Measurements from ENCODE around the gene BICDL2.
A peak's percentile ranks its signal among the peaks of the same experiment; 100 is the strongest.

BICDL2 gene

GRCh38 chr16:3049921-3050481 lies 13.3 kb upstream of the BICDL2 start:
- DNase-seq (ENCODE audit: low read depth in 1 of 2, low spot score in 1 of 2): no peak

- DNase-seq (ENCODE audit: low read depth in 1 of 2, low spot score in 1 of 2): no peak
Measured at GRCh38 chr16:3047387-3047720, 10.6 kb upstream of the BICDL2 start.

- no peak for DNase-seq (ENCODE audit: low read depth in 1 of 2, low spot score in 1 of 2)
Measured at GRCh38 chr16:3046641-3047386, 10.1 kb upstream of the BICDL2 start.

GRCh38 chr16:3045758-3046640 lies 9.3 kb upstream of the BICDL2 start, which contains the start of gene MMP25:
Gene MMP25 (plus strand): TSS chr16:3046561. CDS start chr16:3046918, 357 bp downstream.
- DNase-seq (ENCODE audit: low read depth in 1 of 2, low spot score in 1 of 2): no peak

DNA sequence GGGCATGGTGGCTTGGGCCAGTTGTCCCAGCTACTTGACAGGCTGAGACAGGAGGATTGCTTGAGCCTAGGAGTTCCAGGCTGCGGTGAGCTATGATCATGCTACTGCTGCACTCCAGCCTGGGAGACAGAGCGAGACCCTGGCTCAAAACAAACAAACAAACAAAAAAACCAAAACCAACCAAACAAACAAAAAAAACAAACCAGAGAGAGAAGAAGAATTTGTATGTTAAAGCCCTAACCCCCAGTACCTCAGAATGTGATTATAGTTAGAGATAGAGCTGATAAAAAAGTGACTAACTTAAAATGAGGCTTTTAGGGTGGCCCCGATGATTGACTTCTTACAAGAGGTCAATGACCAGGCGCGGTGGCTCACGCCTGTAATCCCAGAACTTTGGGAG lies 8.0 kb upstream of the BICDL2 start:
- no peak for DNase-seq (ENCODE audit: low read depth in 1 of 2, low spot score in 1 of 2)

DNA sequence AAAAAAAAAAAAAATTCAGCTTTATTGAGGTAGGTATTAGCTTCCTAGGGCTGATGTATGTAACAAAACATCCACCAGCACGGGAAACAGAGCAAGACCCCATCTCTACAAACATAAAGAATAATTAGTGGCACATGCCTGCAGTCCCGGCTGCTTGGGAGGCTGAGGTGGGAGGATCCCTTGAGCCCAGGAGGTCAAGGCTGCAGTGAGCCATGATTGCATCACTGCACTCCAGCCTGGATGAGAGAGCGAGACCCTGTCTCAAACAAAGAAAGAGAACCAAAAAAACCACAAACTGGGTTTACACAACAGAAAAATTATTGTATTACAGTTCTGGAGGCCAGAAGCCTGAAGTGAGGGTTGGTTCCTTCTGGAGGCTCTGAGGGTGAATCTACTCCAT lies 5.6 kb upstream of the BICDL2 start:
- DNase-seq (ENCODE audit: low read depth in 1 of 2, low spot score in 1 of 2): no peak

GRCh38 chr16:3038896-3039295 lies 2.2 kb upstream of the BICDL2 start:
- DNase-seq (ENCODE audit: low read depth in 1 of 2, low spot score in 1 of 2): no peak

- no peak for DNase-seq (ENCODE audit: low read depth in 1 of 2, low spot score in 1 of 2)
Measured at GRCh38 chr16:3038256-3038655, 1.5 kb upstream of the BICDL2 start.

DNA sequence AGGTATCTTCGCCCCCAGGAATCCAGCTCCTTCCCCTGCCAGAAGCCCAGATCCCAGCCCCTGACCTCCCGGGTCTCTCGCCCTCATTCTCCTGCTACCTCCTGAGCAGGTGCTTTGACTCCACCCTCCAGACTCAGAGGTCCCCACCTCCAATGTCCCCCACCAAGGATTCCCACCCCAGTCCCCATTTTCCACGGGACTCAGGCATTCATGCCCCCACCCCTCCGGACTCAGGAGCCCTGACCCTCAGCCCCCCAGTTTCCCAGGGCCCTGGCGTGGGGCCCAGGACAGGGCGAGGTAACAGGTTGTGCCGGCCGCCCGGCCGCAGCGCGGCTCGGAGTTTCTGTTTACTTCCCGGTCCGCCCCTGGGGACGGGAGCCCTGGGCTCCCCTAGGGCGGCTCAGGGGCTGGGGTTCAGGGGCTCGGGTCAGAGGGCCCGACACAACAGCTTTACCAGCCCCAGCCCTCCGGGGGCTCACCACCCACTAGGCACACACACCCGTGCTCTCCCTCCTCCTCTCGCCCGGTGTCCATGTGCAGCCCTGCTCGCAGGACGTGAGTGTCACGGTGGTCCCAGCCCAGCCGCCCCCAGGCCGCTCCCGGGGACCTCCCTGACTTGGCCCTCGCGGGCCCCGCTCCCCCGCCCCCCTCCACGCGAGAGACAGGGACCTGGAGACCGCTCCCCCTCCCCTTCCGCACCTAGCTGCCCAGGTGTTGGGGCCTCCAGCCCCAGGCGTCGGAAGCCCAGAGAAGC lies 595 bp downstream of the BICDL2 start:
- DNase-seq (ENCODE audit: low read depth in 1 of 2, low spot score in 1 of 2): no peak

DNA sequence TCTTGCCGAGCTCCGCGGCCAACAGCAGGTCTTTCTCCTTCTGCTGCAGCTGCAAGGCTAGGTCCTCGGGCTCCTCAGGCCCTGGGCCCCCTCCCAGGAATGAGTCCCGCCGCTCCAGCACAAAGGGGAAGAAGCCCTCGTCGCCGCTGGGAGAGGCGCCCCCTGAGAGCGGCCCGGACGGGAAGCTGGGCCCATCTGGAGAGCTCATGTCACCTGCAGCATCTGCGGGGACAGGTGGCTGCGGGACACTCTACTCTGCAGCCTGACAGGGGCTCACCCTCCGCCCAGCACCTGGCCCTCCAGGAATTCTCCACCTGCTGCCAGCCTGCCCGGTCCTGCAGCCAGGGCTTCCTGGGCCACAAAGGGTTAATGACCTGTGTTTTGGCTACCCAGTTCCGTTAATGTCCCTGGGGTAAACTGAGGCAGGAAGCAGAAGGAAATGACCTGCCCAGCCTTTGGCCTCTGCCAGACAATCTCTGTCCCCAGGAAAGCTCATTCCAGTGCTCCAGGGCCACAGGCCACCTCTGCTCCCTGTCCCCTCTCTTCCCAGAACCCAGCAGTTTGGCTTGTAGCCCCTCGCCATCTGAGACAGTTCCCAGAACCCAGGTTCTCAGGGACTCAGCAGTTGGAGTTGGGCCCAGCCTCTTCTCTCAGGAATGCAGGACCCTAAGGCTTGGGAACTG lies 1.3 kb downstream of the BICDL2 start:
- DNase-seq (ENCODE audit: low read depth in 1 of 2, low spot score in 1 of 2): no peak

GRCh38 chr16:3032624-3033023 lies 4.1 kb downstream of the BICDL2 start:
- no peak for DNase-seq (ENCODE audit: low read depth in 1 of 2, low spot score in 1 of 2)

GRCh38 chr16:3030222-3031212 lies 6.2 kb downstream of the BICDL2 start:
- no peak for DNase-seq (ENCODE audit: low read depth in 1 of 2, low spot score in 1 of 2)

DNA sequence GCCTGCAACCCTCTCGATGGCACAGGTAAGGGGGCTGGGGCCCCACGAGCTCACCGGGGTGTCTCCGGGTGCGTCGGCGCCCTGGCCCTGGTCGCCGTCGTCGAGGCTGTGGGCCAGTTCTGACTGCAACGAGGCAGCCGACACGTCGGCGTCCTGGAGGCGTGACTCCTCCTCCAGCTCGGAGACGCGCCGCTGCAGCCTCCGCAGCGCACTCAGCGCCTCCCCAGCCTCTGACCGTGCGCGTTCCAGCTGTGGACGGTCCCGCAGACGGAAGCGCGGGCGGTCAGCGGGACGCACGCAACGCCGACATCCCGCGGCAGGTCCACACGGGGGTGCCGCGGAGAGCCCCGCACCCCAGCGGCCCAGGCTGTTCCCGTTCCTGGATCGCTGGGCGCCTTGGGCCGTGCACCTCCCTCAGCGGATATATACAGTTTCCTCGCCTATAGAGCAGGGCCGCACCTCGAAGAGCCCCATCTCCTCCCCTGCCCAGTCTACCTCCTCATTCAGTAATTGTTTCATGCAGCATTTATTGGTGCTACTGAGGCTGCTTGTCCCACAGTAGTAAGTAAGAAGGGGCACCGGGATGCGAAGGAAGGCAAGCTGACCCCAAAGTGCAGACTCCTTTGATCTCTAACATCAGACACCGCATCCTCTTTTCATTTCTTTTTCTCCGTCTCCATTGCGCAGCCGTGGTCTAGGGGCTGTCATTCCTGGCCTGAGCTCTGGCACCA lies 7.1 kb downstream of the BICDL2 start:
- DNase-seq (ENCODE audit: low read depth in 1 of 2, low spot score in 1 of 2): no peak

DNA sequence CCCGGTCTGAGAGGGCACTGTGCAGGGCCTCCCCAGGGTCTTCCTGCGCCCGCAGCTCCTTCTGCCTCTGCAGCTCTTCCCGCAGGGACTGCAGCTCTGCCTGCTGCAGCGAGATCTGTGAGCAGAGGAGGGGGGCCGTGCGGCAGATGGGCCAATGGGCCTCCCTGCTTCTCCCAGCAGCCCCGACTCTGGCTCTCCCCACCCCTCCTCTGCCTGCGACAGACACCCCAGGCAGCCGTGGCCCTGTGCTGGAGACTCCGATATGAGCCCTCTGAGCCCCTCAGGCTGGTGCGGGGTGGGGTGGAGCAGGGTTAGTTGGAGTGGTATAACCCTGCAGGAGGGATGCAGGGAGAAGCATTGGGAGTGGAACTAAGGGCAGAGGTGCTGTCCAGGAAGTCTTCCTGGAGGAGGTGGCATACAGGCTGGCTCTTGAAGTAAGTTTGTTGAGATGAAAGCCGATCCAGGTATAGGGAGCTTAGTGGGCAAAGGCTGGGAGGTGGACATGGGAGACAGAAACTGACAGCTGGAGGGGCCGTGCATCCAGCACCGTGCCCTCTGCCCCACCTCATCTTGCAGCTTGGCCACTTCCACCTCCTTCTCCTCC lies 7.9 kb downstream of the BICDL2 start:
- no peak for DNase-seq (ENCODE audit: low read depth in 1 of 2, low spot score in 1 of 2)

DNA sequence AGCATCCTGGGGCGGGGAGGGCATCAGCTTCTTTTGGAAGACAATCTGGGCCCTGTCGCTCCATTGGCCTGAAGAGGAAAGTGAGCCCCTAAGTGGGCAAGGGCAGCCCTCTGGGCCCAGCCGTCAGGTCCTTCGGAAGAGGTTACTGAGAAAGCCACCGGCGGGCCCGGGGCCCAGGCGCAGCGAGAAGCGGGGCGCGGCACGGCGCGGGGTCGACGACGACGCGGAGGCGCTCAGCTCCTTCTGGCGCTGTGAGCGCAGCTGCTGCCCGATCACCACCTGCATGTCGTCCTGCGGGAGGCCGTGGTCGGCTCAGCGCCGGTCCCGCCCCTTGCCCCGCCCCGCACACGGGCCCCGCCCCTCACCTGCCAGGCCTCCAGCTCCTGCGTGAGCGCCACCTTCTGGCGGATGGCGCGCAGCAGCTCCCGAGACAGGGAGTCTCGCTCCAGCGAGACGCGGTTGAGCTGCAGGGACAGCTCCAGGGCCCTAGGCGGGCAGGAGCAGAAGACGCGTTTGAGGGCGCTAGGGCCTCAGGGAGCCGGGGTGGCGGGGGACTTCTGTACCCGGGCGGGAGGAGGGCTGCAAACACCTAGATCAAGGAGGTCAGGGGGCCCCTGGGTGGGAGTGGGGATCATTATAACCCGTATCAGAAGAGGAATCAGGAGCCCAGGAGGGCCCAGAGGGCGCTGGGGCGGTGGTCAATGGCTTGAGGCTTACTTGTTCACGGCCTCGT lies 8.6 kb downstream of the BICDL2 start:
- peak; percentile 80 to 83 for DNase-seq (ENCODE audit: low read depth in 1 of 2, low spot score in 1 of 2)

- no peak for DNase-seq (ENCODE audit: low read depth in 1 of 2, low spot score in 1 of 2)
Measured at GRCh38 chr16:3027489-3027795, 9.3 kb downstream of the BICDL2 start.

DNA sequence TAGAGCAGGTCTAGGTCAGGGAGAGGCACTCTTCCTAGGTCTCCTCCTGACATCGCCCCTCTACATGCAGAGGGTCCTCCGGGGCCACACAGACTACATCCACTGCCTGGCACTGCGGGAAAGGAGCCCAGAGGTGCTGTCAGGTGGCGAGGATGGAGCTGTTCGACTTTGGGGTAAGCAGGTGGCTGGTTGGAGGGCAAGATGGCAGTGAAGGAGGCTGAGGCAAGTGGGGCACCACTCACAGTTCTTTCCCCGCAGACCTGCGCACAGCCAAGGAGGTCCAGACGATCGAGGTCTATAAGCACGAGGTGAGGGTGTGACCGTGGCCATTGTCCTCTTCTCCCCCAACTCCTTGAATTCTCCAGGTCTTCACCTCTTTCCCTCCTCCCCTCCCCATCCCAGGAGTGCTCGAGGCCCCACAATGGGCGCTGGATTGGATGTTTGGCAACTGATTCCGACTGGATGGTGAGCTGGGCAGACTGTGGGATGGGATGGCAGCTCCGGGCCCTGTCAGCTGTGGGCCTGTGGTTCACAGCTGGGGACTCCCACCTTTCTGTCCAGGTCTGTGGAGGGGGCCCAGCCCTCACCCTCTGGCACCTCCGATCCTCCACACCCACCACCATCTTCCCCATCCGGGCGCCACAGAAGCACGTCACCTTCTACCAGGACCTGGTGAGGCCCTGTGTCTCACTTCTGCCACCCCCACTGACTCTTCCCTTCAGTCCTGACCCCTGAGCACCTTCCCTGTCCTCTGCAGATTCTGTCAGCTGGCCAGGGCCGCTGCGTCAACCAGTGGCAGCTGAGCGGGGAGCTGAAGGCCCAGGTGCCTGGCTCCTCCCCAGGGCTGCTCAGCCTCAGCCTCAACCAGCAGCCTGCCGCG lies 9.9 kb downstream of the BICDL2 start:
- no peak for DNase-seq (ENCODE audit: low read depth in 1 of 2, low spot score in 1 of 2)
